ENCODE results near the gene DYNC1H1.

GRCh38 chr14:102043251-102044025 lies 79.1 kb downstream of the DYNC1H1 start:
- TF ChIP-seq GATA2 (IDR thresholded peaks at IDR 0.05; ENCODE audit: low read depth, low read length) = no peak
- no peak for TF ChIP-seq GATA3 (IDR thresholded peaks at IDR 0.05; ENCODE audit: low read depth, low read length)

Measured in SH-SY5Y (cell line).